ENCODE data around the gene PTPRG. TPM values are rescaled to one million over a fixed set of nuclear protein-coding genes. Genes with fewer than 3 reads are reported as not detected.

The PTPRG gene
- total RNA-seq, 1 donor from 2014 or later = 3.7 TPM

- no peak overlapping the region for H3K4me3 Mint-ChIP-seq
- no peak for DNase-seq (ENCODE audit: low spot score)
- H3K9me3 Mint-ChIP-seq = no peaks in the 10 kb centered on the region
- H3K27ac Mint-ChIP-seq = no peak overlapping the region
- intact Hi-C loops (cut with micrococcal nuclease) = no loop called here
- no peaks in the 10 kb centered on the region for H3K4me1 Mint-ChIP-seq (ENCODE audit: low read depth)
- no peaks in the 10 kb centered on the region for H3K36me3 Mint-ChIP-seq (ENCODE audit: low read depth)
- no peaks in the 10 kb centered on the region for H3K27me3 Mint-ChIP-seq (ENCODE audit: insufficient read depth)
These were observed 208.1 kb downstream of the PTPRG start for GRCh38 chr3:61769266-61769990.

- Mint-ChIP-seq H3K4me1 (ENCODE audit: low read depth) (no peaks in the 10 kb centered on the region), H3K36me3 (ENCODE audit: low read depth) (no peaks in the 10 kb centered on the region), H3K27ac (no peak overlapping the region), H3K4me3 (no peak overlapping the region), H3K27me3 (ENCODE audit: insufficient read depth) (no peaks in the 10 kb centered on the region), H3K9me3 (no peaks in the 10 kb centered on the region)
- no peak for DNase-seq (ENCODE audit: low spot score)
- intact Hi-C loops (cut with micrococcal nuclease) = no loop called here
These were observed 210.6 kb downstream of the PTPRG start for GRCh38 chr3:61771976-61772375.

GRCh38 chr3:61772456-61772855 is 211.1 kb downstream of the PTPRG start:
- H3K4me1 Mint-ChIP-seq (ENCODE audit: low read depth) = no peaks in the 10 kb centered on the region
- DNase-seq (ENCODE audit: low spot score) = no peak
- H3K36me3 Mint-ChIP-seq (ENCODE audit: low read depth) = no peaks in the 10 kb centered on the region
- no peaks in the 10 kb centered on the region for H3K27me3 Mint-ChIP-seq (ENCODE audit: insufficient read depth)
- H3K27ac Mint-ChIP-seq = no peak overlapping the region
- intact Hi-C loops (cut with micrococcal nuclease) = no loop called here
- H3K4me3 Mint-ChIP-seq = no peak overlapping the region
- no peaks in the 10 kb centered on the region for H3K9me3 Mint-ChIP-seq

DNA sequence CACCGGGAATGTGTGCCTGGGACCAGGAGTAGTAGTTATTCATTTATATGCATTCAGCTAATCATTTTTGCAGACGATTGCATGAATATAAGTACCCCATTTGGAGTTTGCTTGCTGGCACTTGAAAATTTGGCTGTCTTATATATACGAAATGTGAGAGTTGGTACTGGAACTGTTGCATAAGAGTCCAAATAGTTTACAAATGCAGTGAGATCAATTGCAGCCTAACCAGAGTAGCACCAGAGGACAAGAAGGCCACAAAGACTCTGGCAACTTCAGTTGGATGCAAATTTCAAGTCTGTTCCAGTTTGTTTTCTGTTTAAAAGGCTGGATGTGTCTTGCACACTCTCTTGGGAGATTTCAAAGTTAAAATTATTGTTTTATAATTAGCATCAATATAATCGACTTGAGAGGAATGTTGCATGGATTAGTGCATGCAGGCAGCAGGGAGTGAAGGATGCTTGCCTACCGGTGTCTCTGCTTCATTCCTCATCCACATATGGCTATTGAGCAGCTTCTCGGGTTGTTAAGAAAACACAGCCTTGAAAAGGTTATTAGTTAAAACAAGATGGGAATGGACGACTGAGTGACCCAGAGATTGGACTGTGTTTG is 213.0 kb downstream of the PTPRG start:
- Mint-ChIP-seq H3K36me3 (ENCODE audit: low read depth) (no peaks in the 10 kb centered on the region), H3K4me1 (ENCODE audit: low read depth) (no peaks in the 10 kb centered on the region), H3K27me3 (ENCODE audit: insufficient read depth) (no peaks in the 10 kb centered on the region), H3K27ac (no peak overlapping the region), H3K9me3 (no peaks in the 10 kb centered on the region), H3K4me3 (no peak overlapping the region)
- DNase-seq (ENCODE audit: low spot score) = no peak
- intact Hi-C loops (cut with micrococcal nuclease) = no loop called here

DNA sequence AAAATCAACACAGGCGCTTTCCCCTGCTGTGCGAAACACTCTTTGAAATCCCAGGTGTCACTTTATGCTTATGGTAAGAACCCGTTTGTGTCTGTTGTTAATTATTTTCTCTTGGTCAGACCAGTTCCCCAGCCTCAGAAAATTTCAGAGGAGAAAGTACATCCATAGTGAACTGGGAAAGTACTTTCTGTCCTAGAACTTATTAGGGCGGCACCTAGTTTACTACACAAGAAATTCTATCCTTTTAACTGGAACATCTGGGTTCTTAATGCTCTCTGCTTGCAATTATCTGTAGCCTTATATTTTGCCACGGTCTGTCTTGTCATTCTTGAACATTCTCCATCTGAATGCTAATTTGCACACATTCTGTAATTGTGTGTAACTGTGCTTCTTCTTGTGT is 215.0 kb downstream of the PTPRG start:
- Mint-ChIP-seq H3K36me3 (ENCODE audit: low read depth) (no peaks in the 10 kb centered on the region), H3K4me1 (ENCODE audit: low read depth) (no peaks in the 10 kb centered on the region), H3K4me3 (no peak overlapping the region), H3K27ac (no peak overlapping the region), H3K9me3 (no peaks in the 10 kb centered on the region), H3K27me3 (ENCODE audit: insufficient read depth) (no peaks in the 10 kb centered on the region)
- intact Hi-C loops (cut with micrococcal nuclease) = no loop called here
- DNase-seq (ENCODE audit: low spot score) = no peak

GRCh38 chr3:61777483-61777882 is 216.1 kb downstream of the PTPRG start:
- Mint-ChIP-seq H3K4me1 (ENCODE audit: low read depth) (no peaks in the 10 kb centered on the region), H3K9me3 (no peaks in the 10 kb centered on the region), H3K4me3 (no peak overlapping the region)

DNA sequence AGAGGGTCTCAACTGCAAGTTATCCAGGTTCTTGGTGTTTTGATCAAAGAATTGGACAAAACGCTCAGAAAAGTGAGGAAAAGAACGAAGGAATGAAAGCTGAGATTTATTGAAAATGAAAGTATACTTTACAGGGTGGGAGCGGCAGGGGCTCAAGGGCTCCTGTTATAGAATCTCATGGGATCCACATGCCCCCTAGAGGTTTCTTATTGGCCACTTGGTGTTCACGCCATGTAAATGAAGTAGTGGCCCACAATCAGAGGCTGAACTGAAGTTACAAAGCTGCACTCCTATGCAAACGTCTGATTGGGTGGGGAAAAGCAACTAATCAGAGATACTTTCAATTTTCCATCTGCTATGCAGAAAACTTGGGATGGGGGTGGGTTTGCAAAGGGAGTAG is 216.7 kb downstream of the PTPRG start:
- Mint-ChIP-seq H3K4me3 (no peak overlapping the region), H3K36me3 (ENCODE audit: low read depth) (no peaks in the 10 kb centered on the region), H3K9me3 (no peaks in the 10 kb centered on the region), H3K27ac (no peak overlapping the region), H3K27me3 (ENCODE audit: insufficient read depth) (no peaks in the 10 kb centered on the region), H3K4me1 (ENCODE audit: low read depth) (no peaks in the 10 kb centered on the region)
- intact Hi-C loops (cut with micrococcal nuclease) = no loop called here
- no peak for DNase-seq (ENCODE audit: low spot score)

More at GRCh38 chr3:61777483-61777882, 216.1 kb downstream of the PTPRG start:
- no peak for DNase-seq (ENCODE audit: low spot score)
- Mint-ChIP-seq H3K27me3 (ENCODE audit: insufficient read depth) (no peaks in the 10 kb centered on the region), H3K27ac (no peak overlapping the region), H3K36me3 (ENCODE audit: low read depth) (no peaks in the 10 kb centered on the region)
- intact Hi-C loops (cut with micrococcal nuclease) = no loop called here

DNA sequence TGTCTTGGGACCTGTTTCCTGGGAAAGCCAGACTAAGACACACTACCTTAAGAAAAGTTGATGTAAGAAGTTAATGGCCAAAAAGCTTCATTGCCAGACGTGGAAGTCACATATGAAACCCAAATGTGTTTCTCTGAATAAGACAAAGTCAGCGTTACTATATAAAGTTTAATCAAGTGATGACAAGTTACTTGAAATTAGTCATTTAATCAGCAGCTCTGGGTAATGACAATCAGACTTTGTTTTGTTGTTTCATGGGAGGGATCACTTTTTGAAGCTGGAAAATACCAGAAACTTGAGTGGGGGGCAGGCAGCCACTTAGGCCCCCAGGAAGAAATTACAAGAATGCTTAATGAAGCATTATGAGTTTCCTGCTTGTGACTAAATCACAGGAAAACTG is 218.6 kb downstream of the PTPRG start:
- no peaks in the 10 kb centered on the region for H3K9me3 Mint-ChIP-seq
- no peak for DNase-seq (ENCODE audit: low spot score)
- H3K36me3 Mint-ChIP-seq (ENCODE audit: low read depth) = no peaks in the 10 kb centered on the region
- no peak overlapping the region for H3K27ac Mint-ChIP-seq
- intact Hi-C loops (cut with micrococcal nuclease) = no loop called here
- no peaks in the 10 kb centered on the region for H3K27me3 Mint-ChIP-seq (ENCODE audit: insufficient read depth)
- no peak overlapping the region for H3K4me3 Mint-ChIP-seq
- H3K4me1 Mint-ChIP-seq (ENCODE audit: low read depth) = peaks cover 6% of the 10 kb centered on the region

DNA sequence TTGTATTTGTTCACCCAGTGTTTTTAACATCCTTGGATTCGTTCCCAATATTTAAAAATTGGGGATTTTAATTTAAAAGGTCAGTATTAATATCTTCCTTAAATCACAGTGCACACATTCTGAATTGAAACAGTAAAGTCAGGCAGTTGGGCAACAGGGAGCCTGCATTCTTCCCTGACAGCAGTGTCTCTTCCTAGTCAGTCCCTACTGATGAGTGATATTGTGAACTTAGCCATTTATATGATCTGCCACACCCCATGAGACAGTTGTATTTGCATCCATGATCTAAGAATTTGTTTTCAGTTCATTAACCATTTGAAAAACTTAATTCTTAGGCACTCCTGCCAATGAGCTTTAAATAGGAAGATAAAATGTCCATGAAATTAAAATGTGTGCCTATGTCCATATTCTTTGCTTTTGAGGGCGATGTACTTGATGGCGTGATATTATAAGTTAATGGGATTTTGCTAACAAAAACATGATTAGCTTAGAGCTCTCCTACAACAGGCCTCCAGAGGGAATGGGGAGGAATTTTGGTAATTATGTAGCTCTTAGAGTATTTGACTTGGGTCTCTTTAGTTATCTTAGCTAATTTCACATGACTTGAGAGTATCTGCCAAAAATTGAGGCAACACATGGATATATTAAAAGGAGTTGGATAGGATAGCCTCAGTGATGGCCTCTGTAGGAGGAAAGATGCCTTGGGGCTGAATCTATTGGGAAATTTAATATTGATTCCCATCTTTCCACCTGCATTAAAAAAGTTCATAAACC is 219.3 kb downstream of the PTPRG start:
- no peak for DNase-seq (ENCODE audit: low spot score)

DNA sequence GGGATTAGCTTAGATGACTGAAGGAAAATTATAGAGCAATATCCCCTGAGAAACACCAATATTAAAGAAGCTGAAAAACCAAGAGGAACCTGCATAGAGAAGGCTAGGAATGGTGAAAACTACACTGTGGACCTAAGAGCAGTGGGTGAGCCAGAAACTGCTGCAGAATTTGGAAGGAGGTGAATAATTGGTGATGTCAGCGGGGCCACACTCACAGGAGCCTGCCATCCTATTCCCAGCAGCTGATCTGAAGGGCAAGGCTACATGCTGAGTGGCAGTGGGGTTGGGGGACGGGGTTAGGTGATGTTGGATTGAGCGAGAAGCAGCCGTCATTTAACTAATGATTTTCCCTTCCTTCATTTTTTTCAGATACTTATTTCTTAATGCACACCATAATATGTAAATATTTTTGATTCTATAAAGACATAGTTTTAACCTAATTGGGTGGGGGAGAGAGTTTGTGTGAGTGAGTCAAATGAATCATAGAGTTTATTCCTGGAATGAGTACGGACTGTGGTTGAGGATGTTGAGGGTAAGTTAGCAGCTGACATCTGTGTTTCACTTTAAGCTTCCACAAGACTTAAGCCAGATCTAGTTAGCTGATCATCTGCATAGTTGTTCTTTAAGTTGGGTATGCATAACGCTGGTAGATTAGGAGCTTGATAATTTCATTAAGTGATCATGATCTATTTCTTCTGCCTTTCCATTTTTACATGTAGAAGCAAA is 222.8 kb downstream of the PTPRG start:
- intact Hi-C loops (cut with micrococcal nuclease) = no loop called here
- H3K36me3 Mint-ChIP-seq (ENCODE audit: low read depth) = no peaks in the 10 kb centered on the region
- H3K9me3 Mint-ChIP-seq = no peaks in the 10 kb centered on the region
- H3K4me1 Mint-ChIP-seq (ENCODE audit: low read depth) = peaks cover 6% of the 10 kb centered on the region
- H3K27ac Mint-ChIP-seq = no peak overlapping the region
- DNase-seq (ENCODE audit: low spot score) = no peak
- no peak overlapping the region for H3K4me3 Mint-ChIP-seq
- no peaks in the 10 kb centered on the region for H3K27me3 Mint-ChIP-seq (ENCODE audit: insufficient read depth)

More for the DNA sequence above, 219.3 kb downstream of the PTPRG start:
- no peaks in the 10 kb centered on the region for H3K27me3 Mint-ChIP-seq (ENCODE audit: insufficient read depth)
- no peaks in the 10 kb centered on the region for H3K9me3 Mint-ChIP-seq
- no peak overlapping the region for H3K4me3 Mint-ChIP-seq
- H3K27ac Mint-ChIP-seq = no peak overlapping the region
- no peaks in the 10 kb centered on the region for H3K36me3 Mint-ChIP-seq (ENCODE audit: low read depth)
- intact Hi-C loops (cut with micrococcal nuclease) = no loop called here
- H3K4me1 Mint-ChIP-seq (ENCODE audit: low read depth) = peaks cover 6% of the 10 kb centered on the region

- Mint-ChIP-seq H3K27me3 (ENCODE audit: insufficient read depth) (peaks cover 3% of the 10 kb centered on the region), H3K36me3 (ENCODE audit: low read depth) (no peaks in the 10 kb centered on the region), H3K4me3 (no peak overlapping the region), H3K9me3 (no peaks in the 10 kb centered on the region), H3K27ac (no peak overlapping the region), H3K4me1 (ENCODE audit: low read depth) (peaks cover 6% of the 10 kb centered on the region)
- no peak for DNase-seq (ENCODE audit: low spot score)
- intact Hi-C loops (cut with micrococcal nuclease) = no loop called here
These were observed 227.5 kb downstream of the PTPRG start for GRCh38 chr3:61788623-61789507.

GRCh38 chr3:61789861-61790260 is 228.5 kb downstream of the PTPRG start:
- Mint-ChIP-seq H3K4me3 (no peak overlapping the region), H3K4me1 (ENCODE audit: low read depth) (no peaks in the 10 kb centered on the region), H3K9me3 (no peaks in the 10 kb centered on the region), H3K27me3 (ENCODE audit: insufficient read depth) (peaks cover 3% of the 10 kb centered on the region), H3K27ac (no peak overlapping the region), H3K36me3 (ENCODE audit: low read depth) (no peaks in the 10 kb centered on the region)
- DNase-seq (ENCODE audit: low spot score) = no peak
- intact Hi-C loops (cut with micrococcal nuclease) = no loop called here

Data from activated T-helper 1 cell treated with anti-CD3 and anti-CD28 coated beads, Interleukin-12 subunit alpha, Interleukin-12 subunit beta, Interleukin-2, Interleukin-4 antibody, amounts not matched to agents 30 ng/mL and 10 ng/mL and 1 ng/mL, durations not matched to agents 14 hours and 24 hours and 36 hours (primary cell).